SK-N-SH treated with all-trans-retinoic acid at 6 μM for 48 hours (cell line): ENCODE measurements around the gene PRR23E.

ENCODE experiments used
- ARNTL ChIP-seq: fragments of 450-650 bp; formaldehyde crosslinking; IDR thresholded peaks from 2 replicates; pipeline ENCODE4 v1.5.0; 2020; ENCODE audit warnings: low read depth, mild to moderate bottlenecking, moderate library complexity, borderline replicate concordance
- CSDC2 ChIP-seq: fragments of 250-450 bp; sonication (Bioruptor Pico); IDR thresholded peaks from 2 replicates; pipeline ENCODE4 v1.5.0; 2020; ENCODE audit warnings: mild to moderate bottlenecking, moderate library complexity
- ESRRG ChIP-seq: fragments of 250-450 bp; sonication (Bioruptor Pico); IDR thresholded peaks from 2 replicates; pipeline ENCODE4 v1.6.1; 2021; ENCODE audit warnings: mild to moderate bottlenecking
- RARB ChIP-seq: fragments of 250-450 bp; sonication (Bioruptor Pico); IDR thresholded peaks from 2 replicates; pipeline ENCODE4 v1.8.0; 2021; ENCODE audit warnings: mild to moderate bottlenecking, moderate library complexity
- ZFP3 ChIP-seq: fragments of 250-450 bp; sonication (Bioruptor Pico); IDR thresholded peaks from 2 replicates; pipeline ENCODE4 v1.5.0; 2020; ENCODE audit warnings: mild to moderate bottlenecking, moderate library complexity
- TF ChIP-seq, protein P1 (sequence below): fragments of 250-450 bp; sonication (Bioruptor Pico); IDR thresholded peaks from 2 replicates; pipeline ENCODE4 v1.8.0; 2020; ENCODE audit warnings: mild to moderate bottlenecking, moderate library complexity, borderline replicate concordance

DNA sequence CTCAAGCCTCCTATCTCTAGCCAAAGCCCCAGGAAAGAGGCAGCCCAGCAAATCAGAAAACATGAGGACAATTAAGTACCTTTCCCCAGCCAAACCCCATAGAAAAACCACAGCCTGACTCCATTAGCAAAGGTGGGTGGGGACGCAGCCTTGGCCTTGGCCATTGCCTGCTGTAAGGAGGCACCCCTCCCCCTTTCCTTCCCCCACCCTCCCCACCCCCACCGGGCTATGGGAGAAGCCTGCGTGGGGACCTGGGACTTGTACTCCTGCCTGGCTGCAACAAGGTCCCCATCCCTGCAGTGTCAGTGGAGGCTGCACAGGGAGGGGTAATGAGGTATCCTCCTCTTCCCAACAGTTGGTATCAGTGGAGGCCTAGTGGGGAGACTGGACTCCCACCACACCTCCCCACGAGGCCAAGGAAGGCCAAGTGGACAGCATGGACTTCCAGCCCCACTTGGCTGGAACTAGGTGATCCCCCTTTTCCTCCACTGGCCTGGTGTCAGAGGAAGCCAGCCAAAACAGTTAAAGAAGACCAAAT lies 20.5 kb downstream of the PRR23E start:
- TF ChIP-seq ARNTL (CRISPR knock-in tag) (no peak), ESRRG (no peak), CSDC2 (CRISPR knock-in tag) (no peak), RARB (CRISPR knock-in tag) (no peak), ZFP3 (CRISPR knock-in tag) (no peak)
- TF ChIP-seq, protein P1, sequence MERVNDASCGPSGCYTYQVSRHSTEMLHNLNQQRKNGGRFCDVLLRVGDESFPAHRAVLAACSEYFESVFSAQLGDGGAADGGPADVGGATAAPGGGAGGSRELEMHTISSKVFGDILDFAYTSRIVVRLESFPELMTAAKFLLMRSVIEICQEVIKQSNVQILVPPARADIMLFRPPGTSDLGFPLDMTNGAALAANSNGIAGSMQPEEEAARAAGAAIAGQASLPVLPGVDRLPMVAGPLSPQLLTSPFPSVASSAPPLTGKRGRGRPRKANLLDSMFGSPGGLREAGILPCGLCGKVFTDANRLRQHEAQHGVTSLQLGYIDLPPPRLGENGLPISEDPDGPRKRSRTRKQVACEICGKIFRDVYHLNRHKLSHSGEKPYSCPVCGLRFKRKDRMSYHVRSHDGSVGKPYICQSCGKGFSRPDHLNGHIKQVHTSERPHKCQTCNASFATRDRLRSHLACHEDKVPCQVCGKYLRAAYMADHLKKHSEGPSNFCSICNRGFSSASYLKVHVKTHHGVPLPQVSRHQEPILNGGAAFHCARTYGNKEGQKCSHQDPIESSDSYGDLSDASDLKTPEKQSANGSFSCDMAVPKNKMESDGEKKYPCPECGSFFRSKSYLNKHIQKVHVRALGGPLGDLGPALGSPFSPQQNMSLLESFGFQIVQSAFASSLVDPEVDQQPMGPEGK (CRISPR knock-in tag), result no peak
